ENCODE data around the gene CAMTA1.

Gene CAMTA1

DNA sequence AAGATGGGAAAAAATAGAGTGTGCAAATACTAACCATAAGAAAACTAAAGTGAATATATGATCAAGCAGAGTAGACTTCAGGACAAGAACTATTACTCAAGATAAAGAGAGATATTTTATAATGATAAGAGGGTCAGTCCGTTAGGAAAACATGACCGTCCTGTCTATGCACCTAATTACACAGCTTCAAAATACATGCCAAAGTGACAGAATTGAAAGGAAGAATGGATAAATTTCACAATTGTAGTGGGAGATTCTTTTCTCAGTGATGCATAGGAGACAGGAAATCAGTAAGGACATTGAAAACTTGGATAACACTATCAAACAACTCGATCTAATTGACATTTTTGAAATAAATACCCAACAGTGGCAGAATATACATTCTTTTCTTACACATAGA is 489.0 kb downstream of the CAMTA1 start:
- DNase-seq (ENCODE audit: insufficient read length, low spot score) (no peak), FAIRE-seq (no peak)

DNA sequence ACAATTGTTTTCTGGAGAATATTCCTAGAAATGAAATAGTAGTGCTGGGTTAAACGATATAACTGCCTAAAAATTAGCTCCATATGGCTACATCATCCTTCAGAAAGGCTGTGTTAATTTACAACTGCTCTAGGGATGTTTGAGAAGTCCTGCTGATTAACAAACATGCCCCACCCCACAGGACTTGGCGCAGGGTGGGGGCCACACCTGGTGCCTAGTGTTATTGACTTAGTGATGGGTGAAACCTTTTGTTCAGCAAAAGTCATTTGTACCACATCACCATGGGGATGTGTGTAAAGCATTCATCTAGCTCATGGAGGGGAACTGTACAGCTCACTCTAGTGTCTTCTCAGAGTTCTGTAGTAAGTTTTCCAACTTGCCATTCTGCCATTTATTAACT is 492.8 kb downstream of the CAMTA1 start:
- DNase-seq (ENCODE audit: insufficient read length, low spot score) (no peak), FAIRE-seq (no peak)
- TF ChIP-seq, protein P1, sequence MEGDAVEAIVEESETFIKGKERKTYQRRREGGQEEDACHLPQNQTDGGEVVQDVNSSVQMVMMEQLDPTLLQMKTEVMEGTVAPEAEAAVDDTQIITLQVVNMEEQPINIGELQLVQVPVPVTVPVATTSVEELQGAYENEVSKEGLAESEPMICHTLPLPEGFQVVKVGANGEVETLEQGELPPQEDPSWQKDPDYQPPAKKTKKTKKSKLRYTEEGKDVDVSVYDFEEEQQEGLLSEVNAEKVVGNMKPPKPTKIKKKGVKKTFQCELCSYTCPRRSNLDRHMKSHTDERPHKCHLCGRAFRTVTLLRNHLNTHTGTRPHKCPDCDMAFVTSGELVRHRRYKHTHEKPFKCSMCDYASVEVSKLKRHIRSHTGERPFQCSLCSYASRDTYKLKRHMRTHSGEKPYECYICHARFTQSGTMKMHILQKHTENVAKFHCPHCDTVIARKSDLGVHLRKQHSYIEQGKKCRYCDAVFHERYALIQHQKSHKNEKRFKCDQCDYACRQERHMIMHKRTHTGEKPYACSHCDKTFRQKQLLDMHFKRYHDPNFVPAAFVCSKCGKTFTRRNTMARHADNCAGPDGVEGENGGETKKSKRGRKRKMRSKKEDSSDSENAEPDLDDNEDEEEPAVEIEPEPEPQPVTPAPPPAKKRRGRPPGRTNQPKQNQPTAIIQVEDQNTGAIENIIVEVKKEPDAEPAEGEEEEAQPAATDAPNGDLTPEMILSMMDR (IDR thresholded peaks at IDR 0.05; ENCODE audit: insufficient read depth, missing control alignments) = no peak

More for the DNA sequence above, 489.0 kb downstream of the CAMTA1 start:
- TF ChIP-seq, protein P1 (IDR thresholded peaks at IDR 0.05; ENCODE audit: insufficient read depth, missing control alignments) = no peak

DNA sequence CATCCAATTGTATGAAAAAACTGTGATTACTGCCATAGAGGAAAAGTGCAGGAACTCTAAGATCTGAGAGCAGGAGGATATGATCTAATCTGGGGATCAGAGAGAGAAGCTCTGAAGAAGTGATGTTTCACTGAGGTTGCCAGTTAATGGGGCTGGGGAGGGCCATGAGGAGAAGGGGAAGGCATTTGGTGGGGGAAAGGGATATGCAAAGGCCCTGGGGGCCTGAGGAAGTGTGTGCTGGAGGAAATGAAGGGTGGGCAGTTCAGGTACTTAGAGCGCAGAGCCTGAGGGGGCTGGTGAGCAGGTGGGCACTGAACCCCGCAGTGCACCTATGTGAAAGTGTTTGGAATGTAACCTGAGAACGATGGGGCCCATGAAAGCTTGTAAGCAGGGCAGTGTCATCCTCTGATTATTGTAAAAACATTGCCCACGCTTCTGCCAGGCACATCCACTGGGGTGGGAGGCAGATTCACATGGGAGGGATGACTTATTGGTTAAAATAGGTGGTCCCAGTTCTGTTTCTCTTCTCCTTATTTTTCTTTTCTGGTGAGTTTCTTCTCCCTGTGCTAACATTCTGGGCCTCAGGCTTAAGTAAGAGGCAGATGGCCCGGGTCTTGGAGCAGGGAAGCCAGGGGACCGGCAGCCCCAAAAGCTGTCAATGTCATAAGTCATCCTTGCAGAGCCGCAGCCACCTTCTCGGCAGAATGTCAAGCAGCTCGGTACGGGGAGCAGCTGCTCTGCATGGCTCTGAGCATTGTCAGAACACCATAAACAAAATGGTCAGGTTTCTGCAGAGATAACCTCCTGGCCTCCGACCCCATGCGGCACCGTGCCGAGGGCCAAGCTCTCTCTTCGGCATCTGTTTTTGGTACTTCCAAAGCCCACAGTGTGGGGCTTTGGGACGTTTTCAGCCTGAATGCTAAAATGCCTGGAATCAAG is 493.8 kb downstream of the CAMTA1 start:
- DNase-seq (ENCODE audit: insufficient read length, low spot score) (no peak), FAIRE-seq (no peak)
- TF ChIP-seq, protein P1 (IDR thresholded peaks at IDR 0.05; ENCODE audit: insufficient read depth, missing control alignments) = no peak

DNA sequence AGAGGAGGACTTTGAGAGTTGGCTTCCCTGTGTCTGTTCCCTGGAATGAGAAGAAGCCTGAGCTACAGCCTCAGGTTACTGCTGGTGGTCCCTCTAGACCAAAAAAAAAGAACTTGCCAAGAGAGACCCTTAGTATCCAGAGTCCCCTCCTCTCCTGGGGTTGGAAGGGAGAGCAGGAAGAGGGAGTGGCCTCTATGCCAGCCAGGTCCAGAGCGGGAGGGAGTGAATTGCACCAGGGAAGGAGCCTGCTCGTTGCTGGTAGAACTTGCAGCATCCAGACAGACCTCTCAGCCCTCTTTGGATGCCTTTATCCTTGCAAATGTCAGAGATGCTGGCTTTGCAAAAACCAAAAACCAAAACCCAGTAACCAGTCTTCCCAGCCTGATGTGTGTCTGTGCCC is 494.5 kb downstream of the CAMTA1 start:
- FAIRE-seq (no peak), DNase-seq (ENCODE audit: insufficient read length, low spot score) (no peak)
- TF ChIP-seq, protein P1 (IDR thresholded peaks at IDR 0.05; ENCODE audit: insufficient read depth, missing control alignments) = no peak

DNA sequence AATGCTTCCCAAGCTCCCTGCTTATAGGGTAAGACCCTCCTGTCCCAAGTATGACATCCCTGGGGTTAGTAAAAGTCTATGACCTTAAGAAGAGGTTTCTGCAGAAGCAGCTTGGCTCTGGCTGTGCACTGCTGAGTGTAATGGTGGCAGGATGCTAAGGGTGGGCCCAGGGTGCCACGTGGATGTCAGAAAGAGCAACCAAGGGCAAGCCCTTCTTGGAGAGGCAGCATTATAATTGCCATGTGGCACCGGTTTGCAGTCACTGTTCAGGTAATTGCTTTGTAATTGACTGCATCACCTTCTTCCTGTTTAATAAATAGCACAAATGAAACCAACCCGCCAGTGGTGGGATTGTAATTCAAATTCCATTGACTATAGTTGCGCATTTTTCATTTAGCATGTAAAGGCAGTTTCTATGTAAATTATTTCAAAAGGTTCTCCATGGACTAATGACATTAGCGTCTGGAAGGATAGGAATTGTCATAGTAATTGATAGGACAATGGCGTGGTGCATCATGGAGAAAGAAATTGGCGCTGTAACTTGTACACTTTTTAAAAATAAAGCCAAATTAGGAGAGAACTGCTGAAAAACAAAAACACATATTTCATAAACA is 495.2 kb downstream of the CAMTA1 start:
- no peak for DNase-seq (ENCODE audit: insufficient read length, low spot score)
- no peak for FAIRE-seq
- TF ChIP-seq, protein P1 (IDR thresholded peaks at IDR 0.05; ENCODE audit: insufficient read depth, missing control alignments) = no peak

DNA sequence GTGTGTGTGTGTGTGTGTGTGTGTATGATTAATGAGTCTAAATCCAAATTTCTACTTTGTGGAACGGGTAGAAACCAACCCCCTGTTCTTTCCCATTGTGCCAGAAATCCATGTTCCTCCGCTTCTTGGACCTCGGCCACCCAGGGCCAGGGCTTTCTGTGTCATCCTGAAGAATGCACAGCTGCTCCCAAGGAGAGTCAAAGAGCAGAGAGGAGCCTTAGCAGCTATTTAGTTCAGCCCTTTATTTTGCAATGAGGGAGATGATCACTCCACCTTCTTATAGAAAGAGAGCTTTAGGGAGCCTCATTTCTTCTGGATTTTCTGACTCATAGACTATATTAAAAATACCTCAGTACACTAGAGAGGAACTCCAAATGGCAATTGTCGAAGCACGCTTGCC is 496.6 kb downstream of the CAMTA1 start:
- TF ChIP-seq, protein P1 (IDR thresholded peaks at IDR 0.05; ENCODE audit: insufficient read depth, missing control alignments) = no peak
- DNase-seq (ENCODE audit: insufficient read length, low spot score) (no peak), FAIRE-seq (no peak)
